BJ (cell line): Measurements from ENCODE around the gene AK9. TPM values are rescaled to one million over a fixed set of nuclear protein-coding genes. Genes with fewer than 3 reads are reported as not detected.

Experiments
- CTCF ChIA-PET: fragments of 350-600 bp; formaldehyde crosslinking; extraction: SDS; loops from one replicate; lab custom pipeline; 2021; ENCODE audit warnings: antibody characterized with exemption, inconsistent platforms; lab: Yijun Ruan, JAX
- POLR2A ChIA-PET: fragments of 300-600 bp; sonication (Branson Sonifier 250); formaldehyde crosslinking; extraction: SDS; loops from one replicate; lab custom pipeline; 2021; ENCODE audit warnings: antibody characterized with exemption; lab: Charles Lee
- DNase-seq: peaks from one replicate; pipeline ENCODE4 v3.0.0-alpha.2; 2011; ENCODE audit warnings: low read depth
- H3K27me3 ChIP-seq: 2 replicates; pipeline ENCODE4 v1.6.0; 2011; ENCODE audit warnings: low read length; ENCODE audit not compliant: control insufficient read depth, insufficient read depth
- H3K36me3 ChIP-seq: 2 replicates; pipeline ENCODE4 v1.5.1; 2011; ENCODE audit warnings: low read length; ENCODE audit not compliant: control insufficient read depth, insufficient read depth
- H3K4me3 ChIP-seq: 2 replicates; pipeline ENCODE4 v1.5.1; 2011; ENCODE audit warnings: low read depth, mild to moderate bottlenecking, control low read depth, low read length
- polyA plus RNA-seq: library from polyadenylated mRNA; depleted of rRNA; stranded (reverse); fragments of >200 nt; gene quantifications from 2 replicates; pipeline ENCODE4 v1.2.3, GENCODE V29; 2011
- TF ChIP-seq, protein P1 (sequence below): IDR thresholded peaks from 2 replicates; pipeline ENCODE4 v1.5.1; 2011; ENCODE audit warnings: low read depth, mild to moderate bottlenecking, control low read depth, inconsistent platforms, low read length, moderate library complexity; ENCODE audit not compliant: insufficient read depth

Gene AK9
- polyA plus RNA-seq, 1 experiment: 1.3 TPM

DNA sequence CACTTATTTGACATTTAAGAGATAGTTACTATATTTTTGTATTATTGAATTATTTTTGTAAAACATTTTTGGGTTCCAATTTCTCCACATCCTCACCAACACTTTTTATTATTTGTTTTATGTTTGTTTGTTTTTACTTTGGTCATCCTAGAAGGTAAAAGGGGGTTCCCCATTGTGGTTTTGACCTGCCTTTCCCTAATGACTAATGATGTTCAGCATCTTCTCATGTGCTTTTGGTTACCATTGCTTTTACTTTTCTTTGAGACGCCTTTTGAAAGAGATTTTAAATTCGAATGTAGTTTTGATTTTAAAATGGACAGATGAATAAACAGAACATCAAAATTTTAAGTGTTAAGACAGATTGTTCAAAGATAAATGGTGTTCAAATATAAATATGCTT is 46.9 kb downstream of the AK9 start:
- Histone ChIP-seq H3K4me3 (no peak overlapping the region), H3K36me3 (no peaks in the 10 kb centered on the region), H3K27me3 (no peaks in the 10 kb centered on the region)
- DNase-seq: no peak
- CTCF ChIA-PET: no interaction called here
- POLR2A ChIA-PET: no interaction called here
- TF ChIP-seq, protein P1, sequence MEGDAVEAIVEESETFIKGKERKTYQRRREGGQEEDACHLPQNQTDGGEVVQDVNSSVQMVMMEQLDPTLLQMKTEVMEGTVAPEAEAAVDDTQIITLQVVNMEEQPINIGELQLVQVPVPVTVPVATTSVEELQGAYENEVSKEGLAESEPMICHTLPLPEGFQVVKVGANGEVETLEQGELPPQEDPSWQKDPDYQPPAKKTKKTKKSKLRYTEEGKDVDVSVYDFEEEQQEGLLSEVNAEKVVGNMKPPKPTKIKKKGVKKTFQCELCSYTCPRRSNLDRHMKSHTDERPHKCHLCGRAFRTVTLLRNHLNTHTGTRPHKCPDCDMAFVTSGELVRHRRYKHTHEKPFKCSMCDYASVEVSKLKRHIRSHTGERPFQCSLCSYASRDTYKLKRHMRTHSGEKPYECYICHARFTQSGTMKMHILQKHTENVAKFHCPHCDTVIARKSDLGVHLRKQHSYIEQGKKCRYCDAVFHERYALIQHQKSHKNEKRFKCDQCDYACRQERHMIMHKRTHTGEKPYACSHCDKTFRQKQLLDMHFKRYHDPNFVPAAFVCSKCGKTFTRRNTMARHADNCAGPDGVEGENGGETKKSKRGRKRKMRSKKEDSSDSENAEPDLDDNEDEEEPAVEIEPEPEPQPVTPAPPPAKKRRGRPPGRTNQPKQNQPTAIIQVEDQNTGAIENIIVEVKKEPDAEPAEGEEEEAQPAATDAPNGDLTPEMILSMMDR: no peak

DNA sequence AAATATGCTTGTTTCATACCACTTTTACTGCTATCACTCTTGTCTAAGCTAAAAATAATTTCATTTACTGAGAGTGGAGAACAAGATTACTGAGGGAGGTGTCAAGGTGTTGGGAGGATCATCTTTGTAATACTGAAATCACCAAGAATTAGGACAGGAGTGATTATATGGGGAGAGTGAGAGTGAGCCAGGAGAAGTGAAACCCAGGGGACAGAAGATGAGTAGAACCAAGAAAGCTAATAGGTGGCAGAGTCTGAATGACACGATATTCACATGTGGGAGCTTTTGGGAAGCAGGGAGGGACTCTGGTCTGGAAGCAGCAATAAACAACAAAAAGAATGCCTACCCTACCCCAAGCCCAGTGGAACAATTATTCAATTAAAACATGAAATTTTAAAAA is 58.6 kb downstream of the AK9 start:
- Histone ChIP-seq H3K4me3 (no peak overlapping the region), H3K27me3 (no peaks in the 10 kb centered on the region), H3K36me3 (no peaks in the 10 kb centered on the region)
- DNase-seq: no peak
- POLR2A ChIA-PET: no interaction called here
- CTCF ChIA-PET: interaction anchor here (0.8 kb wide), 1 partner anchor 8 kb away, joined by 3 read pairs; no protein-coding TSS in a partner anchor
- TF ChIP-seq, protein P1: no peak

DNA sequence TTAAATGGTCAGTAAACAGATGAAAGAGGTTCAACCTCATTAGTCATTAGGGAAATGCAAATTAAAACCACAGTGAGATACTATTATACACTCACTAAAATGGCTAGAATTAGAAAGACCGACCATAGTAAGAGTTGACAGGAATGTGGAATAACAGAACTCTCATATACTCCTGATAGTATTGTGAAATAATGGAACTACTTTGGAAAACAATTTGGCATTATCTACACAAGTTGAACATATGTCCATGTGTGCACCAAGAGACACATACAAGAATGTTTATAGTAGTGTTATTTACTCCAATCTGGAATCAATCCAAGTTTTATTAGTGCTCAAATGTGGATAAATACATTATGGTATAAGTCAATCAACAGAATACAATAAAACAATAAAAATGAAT is 59.6 kb downstream of the AK9 start:
- ChIA-PET POLR2A (no interaction called here), CTCF (no interaction called here)

DNA sequence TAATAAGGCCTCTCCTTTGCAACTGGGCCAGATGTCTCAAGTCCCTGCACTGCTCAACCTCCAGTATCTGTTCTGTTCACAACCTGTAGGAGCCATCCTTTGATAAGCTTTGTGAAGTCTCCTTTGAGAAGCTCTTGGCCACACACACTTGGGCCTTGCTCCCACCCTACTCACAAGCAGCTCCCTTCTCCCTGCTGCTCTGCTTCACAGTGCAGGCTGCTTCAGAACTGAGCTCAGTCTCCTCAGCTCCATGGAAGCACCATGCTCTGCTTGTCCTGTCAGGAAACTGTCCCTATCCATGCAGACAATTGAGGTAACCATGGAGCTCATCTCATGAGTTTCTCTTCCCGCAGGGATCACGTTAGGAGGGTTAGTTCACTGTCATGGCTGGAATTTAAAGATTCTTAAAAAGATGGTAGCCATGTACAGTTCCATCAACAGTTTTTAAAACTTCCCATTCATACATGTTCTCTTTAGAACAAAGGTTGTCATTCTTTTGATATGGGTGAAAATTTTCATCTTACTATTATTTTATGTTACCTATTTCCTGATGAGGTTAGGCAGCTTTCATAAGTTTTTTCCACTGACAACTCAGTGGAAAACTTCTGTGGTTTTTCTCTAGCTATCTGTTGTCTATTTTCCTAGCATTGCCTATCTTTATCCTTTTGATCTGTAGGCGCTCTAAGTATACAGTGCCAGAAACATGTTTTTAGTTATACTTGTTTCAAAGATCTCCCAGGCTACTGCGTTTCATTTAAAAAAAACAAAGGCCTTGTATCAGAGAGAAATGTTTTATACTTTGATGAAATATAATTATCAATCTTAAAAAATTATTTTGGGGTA is 62.6 kb downstream of the AK9 start:
- no peak overlapping the region for H3K4me3 ChIP-seq
- ChIA-PET CTCF (no interaction called here), POLR2A (no interaction called here)
- TF ChIP-seq, protein P1: no peak
- no peaks in the 10 kb centered on the region for H3K36me3 ChIP-seq
- H3K27me3 ChIP-seq: no peaks in the 10 kb centered on the region
- no peak for DNase-seq

More for the DNA sequence above, 59.6 kb downstream of the AK9 start:
- H3K27me3 ChIP-seq: no peaks in the 10 kb centered on the region
- H3K36me3 ChIP-seq: no peaks in the 10 kb centered on the region
- TF ChIP-seq, protein P1: no peak
- H3K4me3 ChIP-seq: no peak overlapping the region
- DNase-seq: no peak

DNA sequence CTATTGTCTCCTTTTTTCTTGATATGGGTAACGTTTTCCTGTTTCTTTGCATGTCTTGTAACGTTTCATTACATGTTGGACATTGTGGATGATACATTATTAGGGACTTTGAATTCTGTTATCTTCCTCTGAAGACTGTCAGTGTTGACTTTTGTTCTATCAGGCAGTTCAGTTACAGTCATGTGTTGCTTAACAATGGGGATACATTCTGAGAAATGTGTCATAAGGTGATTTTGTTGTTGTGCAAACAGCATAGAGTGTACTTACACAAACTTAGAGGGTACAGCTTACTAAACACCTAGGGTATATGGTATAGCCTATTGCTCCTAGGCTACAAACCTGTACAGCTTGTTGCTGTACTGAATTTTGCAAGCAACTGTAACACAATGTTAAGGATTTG is 64.7 kb downstream of the AK9 start:
- no peaks in the 10 kb centered on the region for H3K36me3 ChIP-seq
- CTCF ChIA-PET: no interaction called here
- H3K4me3 ChIP-seq: no peak overlapping the region
- no peaks in the 10 kb centered on the region for H3K27me3 ChIP-seq
- DNase-seq: no peak
- TF ChIP-seq, protein P1: no peak
- POLR2A ChIA-PET: no interaction called here
